NCI-H1105 (cell line): ENCODE data around the gene ALDH9A1.
A peak's percentile ranks its signal among the peaks of the same experiment; 100 is the strongest.
"Not testable (repeated sequence)": the region's sequence is repeated elsewhere in the genome, so short reads cannot be mapped to it uniquely, and the experiment has no call there.

Experiments
- DNase-seq: peaks from one replicate; lab custom pipeline; 2025; lab: John Stamatoyannopoulos, UW

Gene ALDH9A1

DNA sequence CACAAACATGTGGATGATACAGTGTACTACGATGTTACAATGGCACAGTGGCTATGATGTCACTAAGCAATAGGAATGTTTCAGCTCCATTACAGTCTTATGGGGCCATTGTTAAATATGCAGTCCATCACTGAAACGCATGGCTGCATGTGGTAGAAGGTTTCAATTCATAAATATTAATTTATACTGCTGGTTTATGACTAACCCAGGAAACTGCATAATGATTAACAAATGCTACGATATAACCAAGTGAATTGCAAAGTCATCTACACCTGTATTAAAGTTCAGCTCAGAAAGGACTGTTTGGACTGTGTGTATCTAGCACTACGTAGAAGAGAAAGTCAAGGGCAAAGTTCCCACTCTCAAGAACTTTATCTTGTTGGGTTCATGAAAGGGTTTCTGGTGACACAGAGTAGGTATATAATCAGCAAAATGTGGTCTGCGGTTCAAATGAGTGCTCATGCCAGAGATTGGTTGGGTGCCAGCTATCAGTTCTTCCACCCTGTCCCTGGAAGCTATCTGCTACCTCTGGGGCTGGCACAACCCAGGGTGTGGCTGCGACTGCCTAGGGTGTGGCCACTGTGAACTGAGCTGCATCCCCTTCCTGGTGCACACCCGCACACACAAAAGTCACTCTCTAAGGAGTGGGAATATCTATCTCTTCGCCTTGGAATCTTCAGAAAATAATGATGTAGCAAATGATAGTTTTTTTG, 52.6 kb downstream of the ALDH9A1 start:
- no peak for DNase-seq

DNA sequence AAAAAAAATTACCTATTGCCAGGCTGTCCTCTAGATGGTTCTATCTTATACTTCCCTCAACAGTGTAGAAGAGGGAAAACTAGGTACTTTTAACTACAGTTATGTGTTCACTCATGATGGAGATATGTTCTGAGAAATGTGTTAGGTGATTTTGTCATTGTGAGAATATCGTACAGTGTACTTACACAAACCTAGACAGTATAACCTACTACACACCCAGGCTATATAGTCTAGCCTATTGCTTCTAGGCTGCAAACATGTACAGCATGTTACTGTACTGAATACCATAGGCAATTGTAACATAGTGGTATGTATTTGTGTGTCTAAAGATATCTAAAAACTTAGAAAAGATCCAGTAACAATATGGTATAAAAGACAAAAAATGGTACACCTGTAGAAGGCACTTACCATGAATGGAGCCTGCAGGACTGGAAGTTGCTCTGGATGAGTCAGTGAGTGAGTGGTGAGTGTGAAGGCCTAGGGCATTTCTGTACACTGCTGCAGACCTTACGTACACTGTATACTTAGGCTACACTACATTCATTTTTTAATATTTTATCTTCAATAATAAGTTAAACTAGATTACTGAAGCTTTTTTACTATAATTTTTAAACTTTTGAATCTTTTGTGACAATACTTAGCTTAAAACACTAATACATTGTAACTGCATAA, 54.2 kb downstream of the ALDH9A1 start:
- DNase-seq = no peak

- DNase-seq = no peak
These were observed 57.0 kb downstream of the ALDH9A1 start for GRCh38 chr1:165641231-165641987.

- no peak for DNase-seq
These were observed 58.3 kb downstream of the ALDH9A1 start for GRCh38 chr1:165639821-165640623.

GRCh38 chr1:165638211-165638610, 60.2 kb downstream of the ALDH9A1 start:
- DNase-seq = not testable (repeated sequence)

- no peak for DNase-seq
These were observed 60.9 kb downstream of the ALDH9A1 start for GRCh38 chr1:165637427-165637826.

DNA sequence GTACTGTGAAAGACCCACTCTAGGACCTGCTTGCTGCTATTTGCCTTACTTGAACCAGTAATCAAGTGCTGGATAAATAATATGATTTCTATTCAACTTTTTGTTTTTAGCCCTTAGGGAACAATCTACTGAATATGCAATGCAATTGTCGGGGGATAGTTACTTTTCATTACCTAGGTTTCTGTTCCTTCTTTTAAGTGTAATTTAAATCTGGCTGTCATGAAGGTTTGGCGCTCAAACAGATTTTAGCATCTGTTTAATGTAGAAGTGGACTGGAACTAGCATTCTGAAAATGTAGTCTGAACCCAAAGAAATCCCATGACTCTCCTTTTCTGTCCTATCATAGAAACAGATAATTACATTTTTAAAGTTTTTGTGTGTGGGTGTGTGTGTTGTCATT, 62.5 kb downstream of the ALDH9A1 start:
- no peak for DNase-seq

- DNase-seq = no peak
These were observed 63.0 kb downstream of the ALDH9A1 start for GRCh38 chr1:165635329-165635728.

- no peak for DNase-seq
These were observed 64.0 kb downstream of the ALDH9A1 start for GRCh38 chr1:165634154-165634921.

DNA sequence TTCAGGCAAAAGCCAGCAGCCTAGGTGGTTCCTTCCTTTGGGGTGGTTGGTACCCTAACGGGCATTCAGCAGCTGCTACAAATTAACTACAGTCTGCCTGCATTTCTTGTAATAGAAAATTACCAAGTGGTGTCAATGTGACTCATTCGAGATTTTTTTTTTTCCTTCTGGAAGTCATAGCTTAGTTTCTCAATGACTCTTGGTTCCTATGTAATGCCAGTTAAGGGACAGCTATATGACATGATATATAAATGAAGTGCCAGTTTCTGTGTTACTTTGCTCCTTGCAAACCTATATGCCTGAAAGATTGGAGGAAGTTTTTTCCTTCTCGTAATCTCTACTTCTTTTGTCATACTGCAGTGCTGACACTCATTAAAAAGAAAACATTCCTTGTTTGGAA, 64.7 kb downstream of the ALDH9A1 start:
- no peak for DNase-seq

DNA sequence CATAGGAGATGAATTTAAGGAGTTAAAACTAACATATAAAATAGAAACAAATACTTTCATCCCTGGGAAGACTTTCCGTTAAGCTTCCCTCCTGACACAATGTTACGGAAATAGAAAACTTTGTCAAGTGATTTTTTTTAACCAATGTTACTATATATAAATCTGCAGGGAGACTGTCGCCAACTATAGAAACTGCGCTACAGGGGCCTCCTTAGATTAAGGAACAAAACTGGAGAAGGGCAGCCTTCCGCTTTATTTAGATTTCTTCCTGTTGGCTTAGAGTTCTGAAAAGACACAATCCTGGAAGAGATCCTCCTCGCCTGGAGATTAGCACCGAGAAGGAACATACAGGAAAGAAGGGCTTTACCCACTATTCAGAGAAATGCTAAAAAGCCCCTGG, 65.9 kb downstream of the ALDH9A1 start:
- DNase-seq = no peak

GRCh38 chr1:165632152-165632469, 66.3 kb downstream of the ALDH9A1 start:
- no peak for DNase-seq

GRCh38 chr1:165631342-165632151, 66.8 kb downstream of the ALDH9A1 start:
- DNase-seq = no peak

- peak; percentile 97 for DNase-seq
These were observed 67.6 kb downstream of the ALDH9A1 start, which contains the start of gene MGST3 for GRCh38 chr1:165630629-165631341. MGST3 (plus strand) TSS chr1:165631234; CDS start chr1:165649848, 18,614 bp downstream.

- DNase-seq = peak; percentile 78
These were observed 68.3 kb downstream of the ALDH9A1 start for GRCh38 chr1:165629848-165630628.

DNA sequence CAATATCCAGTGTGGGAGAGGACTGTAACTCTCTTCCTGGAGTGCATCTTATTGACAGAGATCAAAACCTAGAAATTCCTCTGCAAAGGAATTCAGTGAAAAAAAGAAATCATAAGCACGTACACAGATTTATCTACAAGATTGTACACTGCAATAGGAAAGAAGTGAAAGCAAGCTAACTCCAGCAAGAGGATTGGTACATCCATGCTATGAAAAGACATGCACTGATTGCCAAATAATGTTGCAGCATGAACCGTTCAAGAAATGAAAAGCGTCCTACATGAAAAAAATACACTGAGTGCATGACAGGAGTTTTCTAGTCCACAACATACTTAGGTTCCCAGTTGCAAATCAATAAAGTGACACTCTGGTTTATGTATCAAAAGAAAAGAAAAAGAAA, 69.2 kb downstream of the ALDH9A1 start:
- no peak for DNase-seq

DNA sequence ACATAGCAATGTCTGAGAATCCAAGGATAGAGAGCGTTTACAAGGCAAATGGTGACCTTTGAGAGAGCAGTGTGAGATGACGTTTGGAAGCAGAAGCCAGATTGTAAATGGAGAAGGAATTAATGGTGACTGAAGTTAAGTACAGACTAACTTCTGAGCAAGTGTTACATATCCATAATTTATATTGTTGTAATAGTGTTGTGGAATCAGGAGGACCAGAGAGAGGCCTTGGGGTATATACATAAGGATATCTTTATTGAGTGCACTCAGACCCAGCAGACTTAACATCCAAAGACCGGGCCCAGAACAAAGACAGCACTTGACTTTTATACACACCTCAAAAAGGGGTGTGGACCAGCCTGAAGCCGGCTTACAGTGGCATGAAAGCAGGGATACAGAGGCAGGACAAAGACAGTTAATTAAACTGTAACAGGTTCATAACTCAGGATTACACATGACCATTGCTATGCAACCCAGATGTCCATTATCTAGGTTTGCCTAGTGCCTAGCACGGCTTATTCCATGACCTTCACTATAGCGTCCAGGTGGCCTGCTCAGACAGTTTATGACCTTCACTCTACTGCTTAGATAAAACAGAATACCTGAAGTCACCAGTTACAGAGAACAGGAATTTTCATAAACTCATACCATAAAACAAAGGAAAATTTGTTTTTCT, 70.1 kb downstream of the ALDH9A1 start:
- no peak for DNase-seq

DNA sequence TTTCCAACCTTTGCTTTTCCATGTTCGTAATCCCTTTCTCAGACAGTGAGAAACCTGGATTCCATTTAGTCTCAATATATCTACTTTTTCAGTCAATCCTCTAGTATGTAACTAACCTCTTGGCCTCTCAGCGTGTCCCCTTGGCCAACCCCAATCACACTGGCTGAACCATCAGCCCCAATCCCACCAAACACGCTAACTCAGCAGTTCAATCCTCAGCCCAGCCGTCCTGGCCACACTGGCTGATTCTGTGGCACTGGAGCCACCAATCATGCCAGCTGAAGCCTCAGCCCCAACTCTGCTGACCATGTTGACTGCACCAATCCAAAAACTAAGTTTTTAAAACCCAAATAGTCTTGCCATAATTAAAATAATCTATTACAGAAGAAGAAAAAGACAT, 73.9 kb downstream of the ALDH9A1 start:
- DNase-seq = no peak

DNA sequence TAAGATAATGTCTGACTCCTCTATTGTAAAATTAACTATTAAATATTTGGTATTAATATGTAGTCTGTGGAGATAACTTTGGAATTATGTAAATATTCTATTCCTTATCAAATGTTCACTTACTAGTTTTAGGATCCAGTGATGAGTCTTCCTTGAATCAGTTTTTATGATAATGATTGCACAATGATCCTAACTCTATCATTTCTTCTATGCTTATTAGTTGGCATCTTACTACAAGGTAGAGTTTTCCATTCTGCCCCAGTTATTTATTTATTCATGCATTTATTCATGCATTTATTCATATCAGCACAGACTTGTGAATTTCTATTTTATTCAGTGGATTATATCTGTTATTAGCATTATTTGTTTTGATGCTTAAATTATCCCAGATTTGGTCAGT, 74.7 kb downstream of the ALDH9A1 start:
- DNase-seq = no peak
